HG02588 (cell line): ENCODE results near the gene SH3TC1.

Source experiments
- ATAC-seq: cut with Tn5 transposase; IDR thresholded peaks from one replicate; pipeline ENCODE4 v1.9.1; 2021; ENCODE audit warnings: mild to moderate bottlenecking, moderate library complexity; ENCODE audit not compliant: unreplicated experiment

SH3TC1 gene

GRCh38 chr4:8274066-8274652 is 75.1 kb downstream of the SH3TC1 start:
- ATAC-seq, result no peak

GRCh38 chr4:8274765-8275547 is 75.9 kb downstream of the SH3TC1 start:
- no peak for ATAC-seq

- ATAC-seq, result no peak
These were observed 76.4 kb downstream of the SH3TC1 start for GRCh38 chr4:8275548-8275910.

- ATAC-seq, result no peak
These were observed 77.5 kb downstream of the SH3TC1 start for GRCh38 chr4:8276358-8277240.

GRCh38 chr4:8277356-8278008 is 78.4 kb downstream of the SH3TC1 start:
- ATAC-seq, result no peak

- no peak for ATAC-seq
These were observed 78.9 kb downstream of the SH3TC1 start for GRCh38 chr4:8278009-8278395.

GRCh38 chr4:8278421-8279287 is 79.6 kb downstream of the SH3TC1 start:
- ATAC-seq, result no peak

GRCh38 chr4:8279321-8280157 is 80.4 kb downstream of the SH3TC1 start:
- no peak for ATAC-seq

GRCh38 chr4:8280158-8280875 is 81.2 kb downstream of the SH3TC1 start:
- no peak for ATAC-seq

- ATAC-seq, result no peak
These were observed 81.9 kb downstream of the SH3TC1 start for GRCh38 chr4:8280876-8281440.

- no peak for ATAC-seq
These were observed 82.5 kb downstream of the SH3TC1 start for GRCh38 chr4:8281519-8282133.

GRCh38 chr4:8282134-8282641 is 83.1 kb downstream of the SH3TC1 start:
- no peak for ATAC-seq

GRCh38 chr4:8282742-8283141 is 83.7 kb downstream of the SH3TC1 start:
- ATAC-seq, result no peak

- ATAC-seq, result no peak
These were observed 84.1 kb downstream of the SH3TC1 start for GRCh38 chr4:8283161-8283560.

- no peak for ATAC-seq
These were observed 84.6 kb downstream of the SH3TC1 start for GRCh38 chr4:8283631-8284121.

GRCh38 chr4:8284391-8284790 is 85.3 kb downstream of the SH3TC1 start:
- no peak for ATAC-seq

- ATAC-seq, result no peak
These were observed 86.3 kb downstream of the SH3TC1 start for GRCh38 chr4:8285143-8285975.
